ENCODE data around the gene ETHE1. TPM values are rescaled to one million over a fixed set of nuclear protein-coding genes. Genes with fewer than 3 reads are reported as not detected.

The ETHE1 gene
- total RNA-seq, 1 experiment from 2014 or later, result 8.8 TPM

GRCh38 chr19:43527860-43528622, 1.0 kb upstream of the ETHE1 start:
- Histone ChIP-seq H3K27ac (ENCODE audit: low read depth, low read length, poor library complexity, severe bottlenecking) (peak overlapping the region; percentile 35), H3K9me3 (ENCODE audit: low read depth, low read length, poor library complexity, severe bottlenecking) (no peaks in the 10 kb centered on the region), H3K4me1 (ENCODE audit: insufficient read depth, low read length, poor library complexity, severe bottlenecking) (peaks cover 14% of the 10 kb centered on the region), H3K27me3 (replicated peaks; ENCODE audit: insufficient read depth, low read depth, low read length, poor library complexity) (no peaks in the 10 kb centered on the region), H3K4me3 (ENCODE audit: low read depth, low read length, poor library complexity, severe bottlenecking) (peak overlapping the region; percentile 91), H3K36me3 (ENCODE audit: insufficient read depth, low read length, poor library complexity, severe bottlenecking) (no peaks in the 10 kb centered on the region)
- no TSS peak for BruUV-seq (replicated peaks)
- no peak for TF ChIP-seq EZH2 (IDR thresholded peaks at IDR 0.05; ENCODE audit: borderline replicate concordance, low read depth, low read length, poor library complexity, severe bottlenecking)
- peak; percentile 28; the same call in 1 of the 2 replicates for TF ChIP-seq CTCF (conservative IDR thresholded peaks at IDR 0.05; ENCODE audit: low read depth, low read length)
- POLR2A ChIA-PET (ENCODE audit: low non-redundant PET), result interaction anchor here (0.6 kb wide), 1 partner anchor 45 kb away, joined by 3 read pairs; no protein-coding TSS in a partner anchor
- intact Hi-C loops (cut with micrococcal nuclease; ENCODE audit: unreplicated experiment), result no loop called here
- peak; percentile 39 for DNase-seq (ENCODE audit: low spot score)
- CTCF ChIA-PET, result interaction anchor here (0.7 to 1.0 kb wide), 5 partner anchors 9 to 208 kb away, joined by 3 to 16 read pairs (median 4); no protein-coding TSS in a partner anchor

GRCh38 chr19:43525836-43526771, 897 bp downstream of the ETHE1 start:
- no peaks in the 10 kb centered on the region for H3K27me3 ChIP-seq (replicated peaks; ENCODE audit: insufficient read depth, low read depth, low read length, poor library complexity)
- H3K27ac ChIP-seq (ENCODE audit: low read depth, low read length, poor library complexity, severe bottlenecking), result no peak overlapping the region
- ChIA-PET CTCF (interaction anchor here (0.5 kb wide), 1 partner anchor 33 kb away, joined by 6 read pairs; no protein-coding TSS in a partner anchor), POLR2A (ENCODE audit: low non-redundant PET) (interaction anchor here (1.0 kb wide), 1 partner anchor 79 kb away, joined by 3 read pairs; no protein-coding TSS in a partner anchor)
- no peak for DNase-seq (ENCODE audit: low spot score)
- BruUV-seq (replicated peaks), result no TSS peak
- intact Hi-C loops (cut with micrococcal nuclease; ENCODE audit: unreplicated experiment), result no loop called here
- no peaks in the 10 kb centered on the region for H3K9me3 ChIP-seq (ENCODE audit: low read depth, low read length, poor library complexity, severe bottlenecking)
- peaks cover 7% of the 10 kb centered on the region for H3K4me1 ChIP-seq (ENCODE audit: insufficient read depth, low read length, poor library complexity, severe bottlenecking)
- TF ChIP-seq CTCF (conservative IDR thresholded peaks at IDR 0.05; ENCODE audit: low read depth, low read length), result no peak
- TF ChIP-seq EZH2 (IDR thresholded peaks at IDR 0.05; ENCODE audit: borderline replicate concordance, low read depth, low read length, poor library complexity, severe bottlenecking), result no peak
- peak overlapping the region; percentile 91 for H3K4me3 ChIP-seq (ENCODE audit: low read depth, low read length, poor library complexity, severe bottlenecking)
- H3K36me3 ChIP-seq (ENCODE audit: insufficient read depth, low read length, poor library complexity, severe bottlenecking), result no peaks in the 10 kb centered on the region
